HUDEP-2 (cell line): Measurements from ENCODE around the gene KIF14.
"Not testable (repeated sequence)": the region's sequence is repeated elsewhere in the genome, so short reads cannot be mapped to it uniquely, and the experiment has no call there.

Experiments used
- DNase-seq, 76 experiments: peaks; one replicate each; lab custom pipeline; 2025; ENCODE audit not compliant: unreplicated experiment in 76 of 76; lab: John Stamatoyannopoulos, UW

KIF14 gene

DNA sequence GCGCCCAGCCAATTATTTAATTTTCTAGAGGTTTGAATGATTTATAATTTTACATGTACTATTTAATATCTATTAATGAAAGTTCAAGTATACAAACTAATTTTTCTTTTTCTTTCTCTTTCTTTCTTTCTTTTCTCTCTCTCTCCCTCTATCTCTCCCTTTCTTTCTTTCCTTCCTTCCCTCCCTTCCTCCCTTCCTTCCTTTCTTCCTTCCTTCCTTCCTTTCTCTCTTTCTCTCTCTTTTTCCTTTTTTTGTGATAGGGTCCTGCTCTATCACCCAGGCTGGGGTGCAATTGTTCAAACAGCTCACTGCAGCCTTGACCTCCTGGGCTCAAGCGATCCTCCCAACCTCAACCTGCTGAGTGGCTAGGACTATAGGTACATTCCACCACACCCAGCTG, 16.1 kb upstream of the KIF14 start:
- no peak for DNase-seq

DNA sequence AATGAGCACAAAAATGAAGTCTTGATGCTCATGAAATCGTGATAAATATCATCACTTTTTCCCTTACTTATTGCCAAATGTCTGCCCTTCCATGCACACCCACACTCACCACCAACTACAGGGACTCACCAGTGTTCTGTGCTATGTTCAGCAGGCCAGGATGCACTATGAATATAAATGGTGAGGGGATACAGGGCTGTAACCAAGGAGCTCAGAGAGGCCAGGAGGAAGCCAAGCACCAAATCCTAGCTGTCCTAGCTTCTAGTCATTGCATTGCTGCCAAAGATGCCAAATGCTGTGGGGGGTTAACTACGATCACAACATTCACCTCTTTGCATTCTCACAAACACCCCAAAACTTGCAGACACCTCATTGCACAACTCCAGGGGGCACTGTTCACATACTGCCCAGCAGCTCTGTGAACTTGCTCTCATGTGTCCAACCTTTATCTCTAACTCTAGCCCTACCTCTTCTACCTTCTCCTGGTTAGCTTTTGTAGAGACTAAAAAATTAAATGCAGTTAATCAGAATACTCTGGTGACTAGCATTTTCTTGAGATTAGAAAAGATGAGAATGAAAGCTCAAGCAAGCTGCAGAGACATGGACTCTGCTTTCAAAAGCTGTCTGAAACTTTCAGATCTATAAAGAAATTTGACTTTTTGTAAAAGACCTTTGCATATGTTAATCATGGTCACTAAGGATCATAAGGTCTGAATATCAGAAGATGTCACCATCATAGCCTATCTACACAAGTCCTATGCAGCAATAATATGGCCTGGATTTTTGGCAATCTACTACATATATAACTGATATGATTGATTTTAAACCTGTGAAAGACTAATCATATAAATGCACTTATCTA, 13.9 kb upstream of the KIF14 start:
- no peak for DNase-seq

DNA sequence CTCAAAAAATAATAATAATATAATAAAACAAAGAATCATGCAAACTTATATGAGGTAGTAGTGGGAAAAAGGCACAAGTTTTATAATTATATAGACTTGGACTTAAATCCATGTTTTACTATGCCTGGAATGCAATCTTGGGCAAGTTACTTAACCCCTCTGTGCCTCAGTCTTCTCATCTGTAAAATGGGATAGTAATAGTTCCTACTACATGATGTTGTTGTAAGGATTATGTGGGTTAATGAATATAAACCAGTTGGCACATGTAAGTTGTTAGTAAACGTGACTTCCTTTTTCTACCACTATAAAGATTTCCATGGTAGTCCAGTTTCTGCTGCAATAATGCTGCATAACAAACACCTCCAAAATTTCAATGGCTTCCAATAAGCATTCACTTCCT, 10.8 kb upstream of the KIF14 start:
- no peak for DNase-seq

GRCh38 chr1:200630515-200630899, 10.0 kb upstream of the KIF14 start:
- DNase-seq: not testable (repeated sequence)

DNA sequence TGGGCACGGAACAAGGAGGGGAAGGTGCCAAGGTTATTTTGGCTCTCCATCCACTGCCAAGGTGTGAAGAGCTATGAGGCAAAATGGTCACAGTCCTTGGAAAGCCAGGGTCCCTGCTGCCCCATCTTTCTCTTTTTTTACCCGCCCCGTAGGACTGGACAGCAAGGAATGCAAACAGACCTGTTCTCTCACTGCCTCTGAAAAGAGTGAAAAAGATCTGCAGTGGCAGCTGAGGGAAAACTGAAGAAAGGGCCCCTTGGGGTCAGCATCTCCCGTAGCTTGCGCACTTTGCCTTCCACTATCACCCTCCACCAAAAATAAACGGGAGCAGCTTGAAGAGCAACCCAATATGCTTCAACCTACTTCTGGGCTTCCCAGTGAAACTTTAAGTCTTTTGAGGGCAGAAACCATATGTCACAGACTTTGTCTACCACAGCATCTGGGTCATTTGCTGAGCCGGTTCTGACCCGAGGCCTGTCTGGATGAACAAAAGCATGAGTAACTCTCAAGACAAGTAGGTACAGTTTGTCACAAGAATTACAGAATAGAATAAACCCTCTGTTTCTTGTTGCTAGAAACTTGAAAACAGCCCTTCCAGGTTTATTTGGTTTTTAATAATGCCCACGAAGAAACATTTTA, 9.4 kb upstream of the KIF14 start:
- DNase-seq: no peak

DNA sequence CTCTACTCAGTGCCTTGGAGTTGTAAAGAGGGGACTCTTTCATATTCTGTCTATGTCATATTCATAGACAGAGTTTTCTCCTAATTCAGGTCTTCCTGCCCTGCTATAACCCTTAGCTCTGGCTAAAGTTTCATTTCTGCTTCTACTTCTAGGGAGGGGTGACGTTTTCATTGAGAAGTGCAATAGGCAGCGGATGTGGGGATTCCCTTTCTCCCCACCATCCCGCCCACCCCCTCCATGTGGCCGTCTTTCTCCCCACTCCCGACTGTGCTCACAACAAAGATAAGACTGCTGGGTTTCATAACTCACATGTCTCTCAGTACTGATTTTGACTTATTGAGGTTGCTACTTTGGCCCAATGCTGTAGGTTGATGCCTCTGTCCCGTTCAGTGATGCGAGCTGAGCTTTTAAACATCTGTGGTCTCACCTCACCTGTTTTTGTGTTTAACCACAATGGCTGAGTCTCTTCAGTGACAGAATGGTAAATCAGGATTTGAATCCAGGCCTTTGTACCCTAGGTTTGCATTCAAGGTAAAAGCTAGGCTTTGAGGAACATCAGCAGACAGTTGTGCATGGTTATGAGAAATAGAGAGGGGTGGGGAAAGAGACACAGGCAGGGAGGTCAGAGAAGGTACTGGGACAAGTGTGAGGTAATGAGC, 7.8 kb upstream of the KIF14 start:
- DNase-seq: no peak

DNA sequence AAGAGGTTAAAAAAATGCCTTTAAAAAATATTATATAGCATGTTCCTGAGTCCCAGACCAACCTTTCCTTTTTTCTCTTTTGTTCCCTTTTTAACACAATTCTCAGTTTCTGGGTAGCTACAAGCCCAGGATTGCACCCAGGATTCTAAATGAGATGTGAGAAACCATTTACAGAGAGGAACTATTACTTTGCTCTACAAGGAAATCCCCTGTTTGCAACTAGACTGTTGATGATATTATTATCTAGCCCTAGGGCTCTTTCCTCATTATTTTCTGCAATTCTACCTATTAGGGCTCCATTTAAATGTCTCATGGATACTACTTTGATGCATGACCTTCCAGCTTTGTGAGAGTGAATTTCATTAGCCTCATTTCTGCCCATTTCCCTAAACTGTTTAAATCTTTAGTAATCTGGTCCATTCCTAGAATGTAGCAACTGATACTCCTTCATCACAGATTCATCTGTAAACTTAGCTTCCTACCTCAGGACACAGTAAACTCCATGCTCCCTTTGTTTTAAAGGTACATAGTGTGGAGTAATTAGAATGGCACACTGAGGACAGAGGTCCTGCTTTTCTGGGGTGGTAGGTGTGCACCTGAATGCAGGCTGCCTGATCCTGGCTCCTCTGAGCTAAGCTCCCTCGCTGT, 7.1 kb upstream of the KIF14 start:
- no peak for DNase-seq

DNA sequence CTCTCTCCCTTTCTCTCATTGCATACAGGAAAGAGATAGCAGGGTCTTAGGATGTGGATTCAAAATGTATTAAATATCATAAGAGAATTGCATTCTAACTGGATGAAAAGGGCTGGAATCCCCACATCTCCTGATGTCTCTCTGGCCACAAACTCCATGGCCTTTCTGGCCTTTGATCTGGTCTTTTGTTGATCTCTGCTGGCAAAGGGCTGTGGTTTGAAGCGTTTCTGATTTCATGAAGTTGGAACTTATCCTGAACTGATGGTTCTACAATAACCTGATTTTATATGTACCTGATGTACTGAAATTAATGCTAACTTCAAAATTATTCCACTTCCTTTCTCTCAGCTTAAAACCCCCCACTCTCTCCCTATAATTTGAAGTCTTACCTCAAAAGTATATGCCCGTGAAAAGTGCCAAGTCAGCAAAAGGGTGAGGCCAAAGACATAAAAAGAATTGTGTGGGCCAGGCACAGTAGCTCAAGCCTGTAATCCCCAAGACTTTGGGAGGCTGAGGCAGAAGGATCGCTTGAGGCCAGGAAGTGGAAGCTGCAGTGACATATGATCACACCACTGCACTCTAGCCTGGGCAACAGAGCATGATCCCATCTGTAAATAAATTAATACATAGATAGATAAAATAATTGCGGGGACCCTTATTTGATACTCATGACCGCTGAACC, 6.4 kb upstream of the KIF14 start:
- DNase-seq: no peak

DNA sequence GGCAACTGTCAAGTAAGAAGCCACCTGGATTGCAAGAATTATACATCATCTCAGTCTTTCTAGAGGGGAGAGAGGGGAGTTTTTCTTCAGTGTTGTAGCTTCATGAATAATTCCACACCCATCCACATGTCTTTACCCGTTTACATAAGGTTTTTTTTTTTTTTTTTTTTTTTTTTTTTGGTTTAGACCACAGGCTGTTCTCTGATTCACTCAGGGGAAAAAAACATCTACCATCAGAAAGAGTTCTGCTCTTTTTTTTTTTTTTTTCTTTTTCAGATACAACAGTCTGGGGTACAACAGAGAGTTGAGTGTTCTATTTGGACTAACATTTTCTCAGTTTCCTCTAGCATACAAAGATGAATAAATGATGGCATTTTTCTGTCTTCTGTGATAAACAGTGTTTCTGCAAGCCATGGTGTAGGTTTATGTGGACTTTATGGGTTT, 4.9 kb upstream of the KIF14 start:
- no peak for DNase-seq

DNA sequence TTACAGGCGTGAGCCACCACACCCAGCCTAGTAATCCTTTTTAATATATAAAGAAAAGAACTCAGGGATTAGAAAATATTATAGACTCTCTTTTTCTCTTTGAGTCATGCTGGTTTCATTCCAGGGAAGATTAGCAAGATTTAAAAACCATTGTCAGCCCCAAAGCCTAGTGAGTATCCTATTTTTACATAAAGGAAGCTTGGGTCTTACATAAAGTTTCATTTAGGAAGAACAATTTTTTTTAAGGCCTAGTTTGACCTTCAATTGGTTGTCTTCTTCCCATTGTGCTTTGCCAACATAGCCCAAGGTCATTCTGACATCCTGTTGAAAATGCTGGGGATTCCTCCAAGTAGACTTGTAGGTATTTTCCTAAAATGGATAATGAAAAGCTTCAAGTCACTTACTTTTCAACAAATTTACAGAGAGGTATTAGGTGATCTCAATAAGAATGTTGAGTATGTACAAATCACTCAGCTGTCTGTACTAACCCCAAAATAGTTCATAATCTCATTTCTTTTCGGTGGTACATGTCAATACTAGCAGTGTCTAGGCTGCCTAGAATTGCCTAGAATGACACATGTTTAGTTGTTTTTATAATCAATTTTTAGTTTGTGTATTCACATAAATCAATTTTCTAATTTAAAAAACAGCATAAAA, 4.3 kb upstream of the KIF14 start:
- DNase-seq: no peak

- peak in 1 of 76 experiments; percentile 1 for DNase-seq
Measured at GRCh38 chr1:200619894-200620272, 668 bp downstream of the KIF14 start.

DNA sequence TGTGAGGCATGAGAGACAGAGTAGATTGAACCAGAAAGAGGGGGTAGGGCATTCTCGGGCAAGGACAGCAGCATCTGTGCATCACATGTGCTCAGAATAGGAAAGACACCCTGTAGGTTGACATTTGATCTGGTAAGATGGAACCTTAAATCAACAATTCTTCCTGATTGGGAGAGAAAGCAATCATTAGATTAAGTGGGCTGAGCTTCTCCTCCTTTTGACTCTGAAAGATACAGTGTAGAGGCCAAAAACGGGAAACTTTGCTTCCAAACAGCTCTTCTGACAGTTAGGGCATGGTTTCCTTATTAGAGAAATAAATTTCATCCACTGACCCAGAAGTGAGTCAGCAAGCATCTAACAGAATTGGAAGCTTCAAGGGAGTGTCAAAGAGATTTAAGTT, 9.7 kb downstream of the KIF14 start:
- no peak for DNase-seq

- DNase-seq: no peak
Measured at GRCh38 chr1:200602632-200603031, 17.9 kb downstream of the KIF14 start.

GRCh38 chr1:200590001-200590400, 30.6 kb downstream of the KIF14 start:
- DNase-seq: no peak

DNA sequence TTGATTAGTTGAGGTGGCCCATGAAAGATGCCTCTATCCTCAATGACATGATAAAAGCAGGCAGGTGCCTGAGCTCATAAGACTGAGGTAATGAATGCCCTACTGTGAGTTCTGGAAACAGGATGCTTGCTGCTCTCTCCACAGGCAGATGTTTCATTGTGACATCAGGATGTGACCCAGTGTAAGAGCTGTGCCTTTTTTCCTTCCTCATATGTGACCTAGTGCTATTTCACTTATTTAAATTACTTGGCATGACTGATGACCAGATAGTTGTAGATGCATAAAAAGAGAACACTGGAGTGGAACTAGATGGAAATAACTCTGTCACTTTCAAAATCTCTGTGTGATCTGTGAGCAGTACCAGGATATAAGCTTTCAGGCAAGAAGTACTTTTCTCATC, 31.9 kb downstream of the KIF14 start:
- no peak for DNase-seq

GRCh38 chr1:200564319-200564718, 56.2 kb downstream of the KIF14 start:
- no peak for DNase-seq

GRCh38 chr1:200561856-200562214, 58.7 kb downstream of the KIF14 start:
- DNase-seq: no peak

DNA sequence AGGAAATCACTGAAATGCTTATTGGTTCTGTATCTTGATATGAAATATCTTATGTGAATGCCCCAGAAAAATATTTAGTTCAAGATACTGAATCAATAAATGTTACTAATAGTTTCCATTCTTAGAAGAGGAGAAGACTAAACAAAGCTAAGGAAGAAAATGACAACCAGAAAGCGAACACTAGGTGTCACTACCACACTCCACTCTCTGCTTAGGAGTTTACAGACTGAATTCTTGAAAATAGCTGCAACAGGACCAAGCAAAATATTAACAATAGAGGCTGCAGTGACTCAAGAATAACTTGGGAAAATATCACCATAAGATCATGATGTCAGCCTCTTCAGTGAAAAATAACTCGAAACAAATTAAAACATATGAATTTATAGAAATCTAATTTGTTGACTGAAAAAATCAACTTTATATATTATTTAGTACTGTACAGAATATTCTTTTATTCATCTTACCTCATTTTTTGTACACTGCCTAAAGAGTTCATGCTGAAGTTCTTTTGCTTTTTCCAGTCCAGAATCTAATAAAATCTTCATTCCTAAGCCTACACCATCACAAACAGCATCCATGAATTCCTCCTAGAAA, 61.6 kb downstream of the KIF14 start:
- peak in 13 of 76 experiments; percentile 1 to 38 (median 16) for DNase-seq

GRCh38 chr1:200556002-200556401, 64.5 kb downstream of the KIF14 start:
- no peak for DNase-seq

DNA sequence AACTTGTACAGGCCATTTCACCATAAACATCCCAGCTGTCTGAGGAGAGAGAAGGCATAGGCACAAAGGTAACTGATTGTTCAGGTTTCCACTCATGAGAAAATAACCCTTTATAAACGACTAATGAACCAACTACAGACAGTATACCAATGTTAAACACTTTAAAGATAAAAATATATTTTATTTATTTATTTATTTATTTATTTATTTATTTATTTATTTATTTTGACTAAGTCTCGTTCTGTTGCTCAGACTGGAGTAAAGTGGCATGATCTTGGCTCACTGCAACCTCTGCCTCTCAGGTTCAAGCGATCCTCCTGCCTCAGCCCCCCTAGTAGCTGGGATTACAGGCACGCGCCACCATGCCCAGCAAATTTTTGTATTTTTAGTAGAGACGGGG, 67.8 kb downstream of the KIF14 start:
- not testable (repeated sequence) for DNase-seq
